IMR-90 (cell line): ENCODE results near the gene ABCC5. TPM values are rescaled to one million over a fixed set of nuclear protein-coding genes. Genes with fewer than 3 reads are reported as not detected.

ENCODE experiments used
- BHLHE40 ChIP-seq: fragments of 150-350 bp; IDR thresholded peaks from 2 replicates; pipeline ENCODE4 v1.6.1; 2016; ENCODE audit warnings: mild to moderate bottlenecking, low read depth, low read length
- CHD1 ChIP-seq: IDR thresholded peaks from 2 replicates; pipeline ENCODE4 v1.6.1; 2012; ENCODE audit warnings: low read depth, low read length, improper control_type of control experiment
- MAFK ChIP-seq: IDR thresholded peaks from 2 replicates; pipeline ENCODE4 v1.6.1; 2012; ENCODE audit warnings: low read depth, low read length, improper control_type of control experiment
- MAZ ChIP-seq: IDR thresholded peaks from 2 replicates; pipeline ENCODE4 v1.6.1; 2012; ENCODE audit warnings: low read depth, mild to moderate bottlenecking, low read length, improper control_type of control experiment, moderate library complexity, borderline replicate concordance
- polyA plus RNA-seq, 3 experiments: library from polyadenylated mRNA; depleted of rRNA; stranded (reverse); fragments of >200 nt; gene quantifications; 2 replicates each; pipeline ENCODE4 v1.2.3, GENCODE V29; 2012; ENCODE audit warnings: low replicate concordance in 1 of 3
- total RNA-seq: library from RNA; depleted of rRNA; stranded (reverse); fragments of >200 nt; gene quantifications from 2 replicates; pipeline ENCODE4 v1.2.3, GENCODE V29; 2012
- TF ChIP-seq, protein P1 (sequence below): fragments of 150-350 bp; IDR thresholded peaks from 2 replicates; pipeline ENCODE4 v1.6.1; 2017; ENCODE audit warnings: mild to moderate bottlenecking, antibody characterized with exemption, low read length, low read depth

Gene ABCC5
- total and polyA plus RNA-seq, 2 of the 4 experiments (the other 2 are of a cell fraction), result 8.4 to 17.7 TPM

DNA sequence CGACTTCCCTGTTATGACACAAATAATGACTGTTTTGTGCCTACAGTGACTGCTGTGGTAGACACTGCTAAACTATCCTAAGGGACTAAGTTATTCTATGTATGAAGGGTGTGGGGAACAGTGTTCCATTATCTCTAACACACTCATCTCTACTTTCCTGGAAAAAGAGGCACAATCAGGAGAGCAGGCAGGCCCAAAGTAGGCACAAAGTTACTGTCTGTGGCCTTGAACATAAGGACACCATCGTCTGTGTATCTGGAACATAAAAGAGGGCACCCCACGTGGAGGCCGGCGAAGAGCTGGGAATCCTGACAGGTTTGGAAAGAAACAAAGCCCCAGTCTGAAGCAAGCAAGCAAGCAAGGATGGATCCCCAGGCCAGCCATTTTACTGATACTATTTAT, 1.5 kb downstream of the ABCC5 start (continued):
- no peak for TF ChIP-seq BHLHE40
- TF ChIP-seq MAFK, result no peak
- no peak for TF ChIP-seq MAZ
- TF ChIP-seq CHD1, result no peak
- TF ChIP-seq, protein P1, sequence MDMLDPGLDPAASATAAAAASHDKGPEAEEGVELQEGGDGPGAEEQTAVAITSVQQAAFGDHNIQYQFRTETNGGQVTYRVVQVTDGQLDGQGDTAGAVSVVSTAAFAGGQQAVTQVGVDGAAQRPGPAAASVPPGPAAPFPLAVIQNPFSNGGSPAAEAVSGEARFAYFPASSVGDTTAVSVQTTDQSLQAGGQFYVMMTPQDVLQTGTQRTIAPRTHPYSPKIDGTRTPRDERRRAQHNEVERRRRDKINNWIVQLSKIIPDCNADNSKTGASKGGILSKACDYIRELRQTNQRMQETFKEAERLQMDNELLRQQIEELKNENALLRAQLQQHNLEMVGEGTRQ, result no peak
